CD4-positive, alpha-beta T cell treated with Interleukin-4 for 1 hour (primary cell): Measurements from ENCODE around the gene INPP4A.

Experiments
- DNase-seq, 2 donors: peaks; one replicate each; pipeline ENCODE4 v3.0.0-alpha.2; 2020 to 2022

Gene INPP4A

GRCh38 chr2:98604547-98604946, 159.9 kb downstream of the INPP4A start:
- DNase-seq = no peak

DNA sequence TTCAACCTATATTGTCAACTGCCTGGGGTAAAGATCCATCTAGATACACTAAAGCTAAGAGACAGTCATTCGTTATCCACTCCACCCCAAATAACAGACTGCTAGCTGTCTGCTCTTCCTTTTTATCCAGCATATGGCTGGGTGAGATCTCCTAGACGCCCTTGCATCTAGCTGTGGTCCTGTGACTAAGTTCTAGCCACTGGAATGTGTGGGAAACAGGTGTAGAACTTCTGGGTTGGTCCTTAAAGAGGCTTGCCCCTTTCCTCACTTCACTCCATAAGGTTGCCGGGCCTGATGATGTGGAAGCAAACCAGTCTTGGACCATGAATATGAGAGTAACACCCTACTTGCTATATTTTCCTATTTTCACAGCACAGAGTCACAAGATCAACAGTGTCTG, 160.4 kb downstream of the INPP4A start:
- no peak for DNase-seq

DNA sequence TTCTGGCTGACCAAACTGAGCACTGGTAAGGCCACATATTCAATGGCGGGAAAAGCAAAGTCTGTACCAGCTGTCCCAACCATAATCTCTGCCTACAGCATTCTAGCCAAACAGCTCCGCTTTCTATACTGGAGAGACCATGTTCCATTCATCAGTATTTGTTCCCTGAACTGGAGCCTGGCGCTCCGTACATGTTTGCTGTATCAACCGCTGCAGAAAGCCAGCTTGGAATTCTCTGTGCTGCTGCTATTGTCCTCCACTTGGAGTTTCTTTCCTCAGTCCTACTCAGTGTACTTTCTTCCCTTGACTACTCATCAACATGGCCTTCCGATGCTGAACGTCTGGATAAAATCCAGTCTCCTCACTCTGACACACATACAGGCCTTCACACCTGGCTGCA, 161.8 kb downstream of the INPP4A start:
- no peak for DNase-seq

GRCh38 chr2:98607104-98607503, 162.4 kb downstream of the INPP4A start:
- no peak for DNase-seq

DNA sequence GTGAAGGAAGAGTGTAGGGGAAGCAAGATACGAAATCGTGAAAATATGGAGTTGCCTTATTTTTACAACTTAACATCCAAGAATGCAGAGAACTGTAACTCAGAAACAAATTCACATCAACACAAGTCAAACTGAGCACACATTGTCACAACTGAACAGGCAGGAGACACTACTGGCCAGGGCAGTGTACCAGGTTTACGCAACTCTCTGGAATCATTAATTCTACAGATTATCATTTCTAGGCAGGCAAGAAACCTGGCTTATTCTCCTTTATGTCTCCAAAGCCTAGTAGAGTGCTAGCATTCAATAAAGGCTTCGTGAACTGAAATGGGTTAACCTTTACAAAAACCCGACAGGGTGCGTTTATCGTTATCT, 163.1 kb downstream of the INPP4A start:
- DNase-seq = no peak

DNA sequence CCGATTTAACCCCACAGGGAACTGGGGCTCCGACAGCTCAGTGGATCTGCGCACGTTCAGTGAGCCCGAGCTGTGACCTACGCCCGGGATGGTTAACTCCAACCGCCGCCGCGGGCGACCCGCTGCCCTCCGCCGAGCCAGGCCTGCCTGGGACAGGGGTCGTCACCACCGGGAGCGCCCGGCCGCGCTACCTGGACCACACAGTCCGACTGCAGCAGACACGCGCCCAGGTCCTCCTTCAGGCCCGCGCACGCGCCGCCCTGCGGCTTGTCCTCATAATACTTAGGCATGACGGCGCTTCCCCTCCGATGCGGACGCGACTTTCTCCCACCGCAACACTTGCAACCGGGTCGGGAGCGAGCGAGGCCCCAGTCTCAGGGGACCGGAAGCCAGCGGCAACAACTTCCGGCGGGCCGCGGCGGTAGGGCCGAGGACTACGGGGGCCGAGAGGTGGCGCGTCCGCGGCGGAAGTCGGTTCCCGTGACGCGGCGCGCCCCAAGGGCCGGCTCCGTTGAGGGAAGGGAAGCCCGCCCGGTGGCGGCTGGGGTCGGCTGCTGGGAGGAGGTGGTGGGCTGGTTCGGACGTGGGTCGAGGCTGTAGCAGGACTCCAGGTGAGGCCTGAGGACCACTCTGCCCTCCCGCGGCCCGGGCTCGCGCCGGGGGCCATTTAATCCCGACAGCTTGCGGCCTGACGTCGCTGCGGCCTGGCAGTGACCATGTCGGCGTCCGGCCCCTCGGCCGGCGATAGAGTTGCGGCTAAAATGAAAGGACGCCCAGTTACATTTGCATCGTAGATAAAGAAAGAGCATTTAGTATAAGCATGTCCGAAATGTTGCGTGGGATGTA, 163.7 kb downstream of the INPP4A start, which contains the start of the genes COA5 and UNC50:
Gene COA5 (minus strand): TSS at position 397 of the 846 bp plus-strand sequence. CDS start 107 bp downstream, at position 290.
Gene UNC50 (plus strand): TSS at position 474 of the 846 bp plus-strand sequence. CDS start 1,171 bp downstream, outside the sequence.
- peak; percentile 91 to 92 for DNase-seq

GRCh38 chr2:98608962-98609604, 164.4 kb downstream of the INPP4A start:
- DNase-seq = peak in 1 of 2 donors; percentile 21

DNA sequence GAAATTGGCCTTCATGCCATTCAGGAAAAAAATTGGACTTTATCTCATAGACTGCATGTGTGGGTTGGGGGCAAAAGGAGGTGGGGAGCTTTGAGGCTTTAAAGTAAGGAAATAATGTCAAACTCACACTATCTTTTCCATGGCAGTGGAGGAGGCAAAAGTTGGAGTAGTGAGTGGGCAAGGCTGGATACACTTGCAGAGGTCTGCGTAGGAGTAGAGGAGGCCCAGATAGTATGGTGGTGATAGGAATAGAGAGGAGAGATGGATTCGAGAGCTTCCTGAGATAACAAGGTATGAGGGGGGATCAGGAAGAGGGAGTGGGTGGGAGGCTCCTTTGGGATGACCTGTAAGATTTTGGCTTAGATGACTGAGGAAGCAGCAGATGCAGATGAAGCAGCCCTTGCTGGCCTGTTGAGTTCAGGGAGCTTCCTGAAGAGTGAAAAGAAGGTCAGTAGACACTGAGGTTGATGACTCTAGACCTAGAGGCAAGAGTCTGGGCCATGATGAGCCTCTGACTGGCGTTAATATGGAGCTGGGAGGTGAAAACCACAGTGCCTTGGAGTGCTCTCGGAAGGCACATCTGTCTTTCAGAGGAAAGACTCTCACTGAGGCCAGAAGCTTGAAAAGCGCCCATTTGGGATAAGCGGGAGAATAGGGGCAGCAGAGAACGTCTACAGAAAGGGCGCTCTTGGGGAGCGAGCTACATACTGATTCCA, 169.5 kb downstream of the INPP4A start:
- DNase-seq = no peak

DNA sequence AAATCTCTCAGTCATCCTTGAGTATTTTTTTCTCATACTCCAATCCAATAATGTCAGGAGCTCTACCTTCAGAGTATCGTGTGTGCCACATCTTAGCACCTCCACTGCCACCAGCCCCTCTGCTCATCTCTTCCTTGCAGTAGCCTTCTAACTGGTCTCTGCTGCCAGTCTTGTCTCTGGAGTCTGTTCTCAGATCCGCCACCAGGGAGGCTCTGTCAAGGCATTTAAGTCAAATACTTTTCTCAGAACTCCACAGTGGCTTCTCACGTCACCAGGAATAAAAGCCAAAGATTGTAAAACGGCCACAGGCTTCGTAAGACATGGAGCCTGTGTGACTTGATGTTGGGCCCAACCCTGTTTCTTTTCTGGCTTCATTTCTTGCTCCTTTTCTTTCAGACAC, 170.8 kb downstream of the INPP4A start:
- DNase-seq = no peak

- DNase-seq = no peak
Measured at GRCh38 chr2:98617149-98617548, 172.5 kb downstream of the INPP4A start.

GRCh38 chr2:98623657-98624056, 179.0 kb downstream of the INPP4A start:
- DNase-seq = no peak

GRCh38 chr2:98632351-98632750, 187.7 kb downstream of the INPP4A start:
- DNase-seq = no peak

- DNase-seq = peak; percentile 55 to 64
Measured at GRCh38 chr2:98634406-98635092, 189.9 kb downstream of the INPP4A start.

GRCh38 chr2:98637401-98638147, 192.9 kb downstream of the INPP4A start:
- peak; percentile 69 to 84 for DNase-seq

GRCh38 chr2:98643496-98644100, 198.9 kb downstream of the INPP4A start:
- DNase-seq = no peak
